GM12891 (cell line): ENCODE data around the gene MYO15B.

Experiments used
- DNase-seq: peaks from one replicate; pipeline ENCODE4 v3.0.0; 2011; ENCODE audit warnings: low spot score; ENCODE audit not compliant: insufficient read length
- FAIRE-seq: peaks from 2 replicates; lab custom pipeline; 2011; peaks lifted over from hg19 to GRCh38; lab: Jason Lieb, UNC
- PAX5 ChIP-seq: IDR thresholded peaks from 2 replicates; pipeline ENCODE4 v1.6.1; 2011; ENCODE audit warnings: low read length, moderate library complexity, mild to moderate bottlenecking; ENCODE audit not compliant: insufficient read depth, severe bottlenecking
- POLR2A ChIP-seq: IDR thresholded peaks from 2 replicates; pipeline ENCODE4 v1.6.1; 2011; ENCODE audit warnings: low read depth, low read length, control low read depth
- POLR2AphosphoS5 ChIP-seq: IDR thresholded peaks from 2 replicates; pipeline ENCODE4 v1.6.1; 2011; ENCODE audit warnings: low read depth, low read length, control low read depth
- POU2F2 ChIP-seq: IDR thresholded peaks from 2 replicates; pipeline ENCODE4 v1.6.1; 2011; ENCODE audit warnings: low read depth, mild to moderate bottlenecking, control low read depth, low read length, moderate library complexity
- SPI1 ChIP-seq: IDR thresholded peaks from 2 replicates; pipeline ENCODE4 v1.6.1; 2011; ENCODE audit warnings: low read depth, low read length, control low read depth
- TAF1 ChIP-seq: IDR thresholded peaks from 2 replicates; pipeline ENCODE4 v1.6.1; 2011; ENCODE audit warnings: low read depth, low read length, control low read depth

Gene MYO15B

GRCh38 chr17:75642182-75642783, 54.7 kb downstream of the MYO15B start:
- TF ChIP-seq TAF1 (no peak), POLR2AphosphoS5 (no peak), POU2F2 (no peak), SPI1 (no peak), PAX5 (no peak), POLR2A (no peak)
- FAIRE-seq (no peak), DNase-seq (peak; percentile 5)

GRCh38 chr17:75642784-75643642, 55.4 kb downstream of the MYO15B start:
- TF ChIP-seq POLR2AphosphoS5: no peak
- no peak for TF ChIP-seq PAX5
- TF ChIP-seq POU2F2: no peak
- TF ChIP-seq SPI1: no peak
- TF ChIP-seq TAF1: no peak
- TF ChIP-seq POLR2A: no peak
- FAIRE-seq (peak; percentile 48), DNase-seq (peak; percentile 9)

- FAIRE-seq: no peak
- TF ChIP-seq POU2F2 (no peak), SPI1 (no peak), POLR2A (no peak), POLR2AphosphoS5 (no peak), TAF1 (no peak), PAX5 (no peak)
- no peak for DNase-seq
These were observed 56.0 kb downstream of the MYO15B start for GRCh38 chr17:75643643-75644017.

GRCh38 chr17:75645501-75645888, 57.9 kb downstream of the MYO15B start:
- no peak for DNase-seq

GRCh38 chr17:75645889-75646637, 58.5 kb downstream of the MYO15B start:
- peak; percentile 49 for DNase-seq
- TF ChIP-seq TAF1 (no peak), PAX5 (no peak), POLR2A (no peak), POU2F2 (no peak), POLR2AphosphoS5 (no peak), SPI1 (peak; percentile 56)
- FAIRE-seq: peak; percentile 86

More at GRCh38 chr17:75645501-75645888, 57.9 kb downstream of the MYO15B start:
- no peak for TF ChIP-seq PAX5
- no peak for TF ChIP-seq TAF1
- TF ChIP-seq SPI1: no peak
- no peak for TF ChIP-seq POU2F2
- TF ChIP-seq POLR2AphosphoS5: no peak
- TF ChIP-seq POLR2A: no peak
- FAIRE-seq: no peak

GRCh38 chr17:75646638-75646992, 59.0 kb downstream of the MYO15B start:
- DNase-seq: no peak
- TF ChIP-seq POLR2AphosphoS5 (no peak), POLR2A (no peak), POU2F2 (no peak), PAX5 (no peak), TAF1 (no peak), SPI1 (no peak)
- no peak for FAIRE-seq

GRCh38 chr17:75647061-75647460, 59.5 kb downstream of the MYO15B start:
- FAIRE-seq: no peak
- no peak for DNase-seq
- TF ChIP-seq TAF1 (no peak), POLR2AphosphoS5 (no peak), SPI1 (no peak), POU2F2 (no peak), POLR2A (no peak), PAX5 (no peak)

GRCh38 chr17:75647921-75648320, 60.3 kb downstream of the MYO15B start:
- TF ChIP-seq POU2F2 (no peak), PAX5 (no peak), TAF1 (no peak)
- FAIRE-seq (no peak), DNase-seq (no peak)

- DNase-seq: no peak
- no peak for FAIRE-seq
- no peak for TF ChIP-seq TAF1
- TF ChIP-seq POLR2AphosphoS5: no peak
- TF ChIP-seq POU2F2: no peak
- TF ChIP-seq PAX5: no peak
- TF ChIP-seq POLR2A: no peak
- TF ChIP-seq SPI1: no peak
These were observed 62.1 kb downstream of the MYO15B start for GRCh38 chr17:75649687-75650086.

GRCh38 chr17:75650874-75651273, 63.3 kb downstream of the MYO15B start:
- TF ChIP-seq POU2F2 (no peak), POLR2AphosphoS5 (no peak), POLR2A (no peak), TAF1 (no peak), PAX5 (no peak), SPI1 (no peak)
- no peak for DNase-seq
- no peak for FAIRE-seq
